NCI-H345 (cell line): ENCODE results near the gene ADCY3.

ENCODE experiments used
- DNase-seq: peaks from one replicate; lab custom pipeline; 2025; lab: John Stamatoyannopoulos, UW

The ADCY3 gene

GRCh38 chr2:24925815-24926214 is 5.8 kb upstream of the ADCY3 start:
- DNase-seq, result no peak

- no peak for DNase-seq
Observed at GRCh38 chr2:24924732-24925131, 4.7 kb upstream of the ADCY3 start.

DNA sequence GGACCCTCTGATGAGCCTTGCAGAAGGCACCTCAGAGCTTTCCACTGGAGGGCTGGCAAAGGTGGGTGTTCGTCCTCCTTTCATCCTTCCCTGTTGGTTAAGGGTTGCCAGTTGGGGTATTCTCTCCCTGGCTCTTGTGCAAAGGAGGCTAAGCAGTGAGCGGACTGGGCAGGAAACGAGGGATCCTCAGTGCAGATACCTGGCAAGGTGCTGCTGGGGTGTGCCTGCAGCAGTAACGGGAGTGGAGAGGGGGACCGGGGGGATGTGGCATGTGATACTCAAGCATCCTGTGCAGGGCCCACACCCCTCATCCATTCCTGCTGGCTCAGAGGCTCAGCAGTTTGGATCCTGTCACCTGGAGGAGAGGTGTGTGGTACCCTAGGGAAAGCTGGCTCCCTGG is 4.2 kb upstream of the ADCY3 start:
- no peak for DNase-seq

- no peak for DNase-seq
Observed at GRCh38 chr2:24923106-24923505, 3.1 kb upstream of the ADCY3 start.

- no peak for DNase-seq
Observed at GRCh38 chr2:24922556-24922955, 2.5 kb upstream of the ADCY3 start.

DNA sequence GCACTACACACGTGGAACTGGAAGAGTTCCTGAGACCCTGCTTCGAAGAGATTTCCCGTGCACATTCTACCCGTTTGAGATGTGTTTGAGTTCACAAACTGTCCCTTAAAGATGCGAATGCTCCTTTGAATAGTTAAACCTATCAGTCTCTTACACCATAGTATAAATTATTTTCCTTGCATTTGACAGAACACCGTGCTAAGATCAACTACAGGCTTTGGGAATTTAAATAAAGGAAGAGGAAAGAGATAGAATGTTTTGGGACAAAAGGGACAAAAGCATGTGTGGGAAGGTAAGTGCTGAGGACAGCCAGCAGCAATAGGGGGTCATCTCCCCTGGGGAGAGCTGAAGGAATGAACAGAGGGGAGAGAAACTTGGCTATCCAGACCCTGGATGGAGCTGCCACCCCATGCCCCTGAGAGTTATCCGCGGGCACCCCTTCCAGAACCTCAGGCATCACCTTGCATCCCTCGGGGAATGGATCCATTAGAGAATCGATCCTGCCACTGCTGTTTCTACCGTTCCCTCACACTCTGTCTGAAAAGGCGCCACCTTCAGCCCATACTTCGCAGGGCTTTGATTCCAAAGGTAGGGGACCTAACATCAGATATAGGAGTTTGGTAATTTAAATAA is 888 bp upstream of the ADCY3 start:
- peak; percentile 43 for DNase-seq

- peak; percentile 64 for DNase-seq
Observed at GRCh38 chr2:24919506-24920097, 435 bp downstream of the ADCY3 start.

- peak; percentile 36 for DNase-seq
Observed at GRCh38 chr2:24919037-24919505, 966 bp downstream of the ADCY3 start.

DNA sequence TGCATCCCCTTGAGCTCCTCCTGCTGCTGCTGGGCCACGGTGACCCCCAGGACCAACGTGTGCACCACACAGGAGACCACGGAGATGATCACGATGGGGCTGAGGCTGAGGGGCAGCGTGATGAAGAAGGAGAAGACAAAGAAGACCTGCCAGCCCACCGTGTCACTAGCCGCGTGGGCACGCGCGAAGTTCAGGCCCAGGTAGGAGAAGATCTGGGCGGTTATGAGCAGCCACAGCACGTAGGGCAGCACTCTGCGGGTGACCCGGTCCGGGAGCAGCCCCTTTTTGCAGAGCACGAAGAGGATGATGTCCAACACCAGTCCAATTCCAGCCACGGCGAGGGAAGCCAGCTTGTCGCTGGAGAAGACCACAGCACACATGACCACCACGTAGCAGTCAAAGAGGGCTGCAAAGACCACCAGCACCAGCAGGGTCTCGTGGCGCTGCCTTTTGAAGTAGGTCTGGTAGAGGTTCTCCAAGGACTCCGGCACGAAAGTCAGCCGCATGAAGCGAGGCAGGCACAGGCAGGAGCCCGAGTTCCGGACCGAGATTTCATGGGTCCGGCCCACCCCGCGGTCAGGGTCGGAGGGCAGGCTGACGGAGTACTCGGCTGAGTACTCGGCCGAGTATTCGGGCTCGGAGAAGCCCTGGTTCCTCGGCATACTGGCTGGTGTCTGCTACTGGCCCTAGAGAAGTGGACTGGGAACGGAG is 1.6 kb downstream of the ADCY3 start:
- DNase-seq, result no peak

- DNase-seq, result no peak
Observed at GRCh38 chr2:24917731-24918325, 2.2 kb downstream of the ADCY3 start.

- DNase-seq, result no peak
Observed at GRCh38 chr2:24917086-24917485, 3.0 kb downstream of the ADCY3 start.

GRCh38 chr2:24915796-24916195 is 4.2 kb downstream of the ADCY3 start:
- DNase-seq, result no peak

GRCh38 chr2:24915175-24915574 is 4.9 kb downstream of the ADCY3 start:
- no peak for DNase-seq

GRCh38 chr2:24914713-24915112 is 5.3 kb downstream of the ADCY3 start:
- DNase-seq, result no peak

- no peak for DNase-seq
Observed at GRCh38 chr2:24913911-24914310, 6.1 kb downstream of the ADCY3 start.

DNA sequence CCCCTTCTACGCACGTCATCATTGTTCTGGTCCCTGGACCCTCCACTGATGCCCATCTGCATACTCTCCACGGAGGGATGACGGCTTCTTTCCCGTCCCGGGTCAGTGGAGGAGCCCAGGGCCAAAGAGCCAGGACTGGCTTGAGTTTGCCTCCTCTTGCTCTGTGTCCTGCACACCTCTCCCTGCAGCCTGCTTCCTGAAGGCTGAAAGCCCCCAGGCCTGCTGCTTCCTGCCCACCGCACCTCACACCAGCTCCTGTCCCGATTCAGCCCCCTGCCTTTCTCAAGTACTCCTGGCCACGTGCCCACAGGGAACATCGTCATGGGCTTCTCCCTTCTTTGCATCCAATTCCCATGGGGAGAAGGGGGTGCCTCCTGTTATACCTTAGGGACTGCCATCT is 7.1 kb downstream of the ADCY3 start:
- no peak for DNase-seq

DNA sequence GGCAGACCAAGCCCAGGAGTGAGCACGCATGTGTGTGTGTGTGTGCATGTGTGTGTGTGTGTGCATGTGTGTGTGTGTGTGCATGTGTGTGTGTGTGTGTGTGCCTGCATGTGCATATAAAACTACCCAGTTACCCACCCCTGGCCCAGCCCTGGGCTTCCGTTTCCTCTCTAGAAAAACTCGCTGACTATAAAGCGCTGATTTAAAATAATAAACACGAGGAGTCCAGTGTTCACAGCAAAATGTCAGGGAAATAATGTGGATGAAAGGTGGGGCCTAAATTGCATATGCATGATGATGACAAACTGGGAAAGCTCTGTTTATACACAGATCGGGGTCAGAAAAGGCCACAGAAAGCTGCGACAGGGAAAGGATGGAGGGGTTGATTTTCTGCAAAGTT is 7.5 kb downstream of the ADCY3 start:
- DNase-seq, result no peak

DNA sequence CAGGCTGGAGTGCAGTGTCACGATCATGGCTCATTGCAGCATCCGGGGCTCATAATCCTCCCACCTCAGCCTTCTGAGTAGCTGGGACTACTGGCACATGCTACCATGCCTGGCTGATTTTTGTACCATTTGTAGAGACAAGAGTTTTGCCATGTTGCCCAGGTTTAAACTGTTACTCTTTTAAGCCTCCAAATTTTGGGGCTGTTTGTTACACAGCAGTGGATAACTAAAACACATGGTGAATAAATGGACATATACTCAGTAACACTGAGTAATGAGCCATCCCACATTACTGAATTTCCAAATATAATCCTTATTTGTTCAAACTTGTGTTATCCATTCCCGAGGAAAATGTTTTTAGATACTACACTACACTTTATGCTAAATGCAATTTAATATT is 9.8 kb downstream of the ADCY3 start:
- no peak for DNase-seq

- DNase-seq, result no peak
Observed at GRCh38 chr2:24909555-24910177, 10.4 kb downstream of the ADCY3 start.

- DNase-seq, result no peak
Observed at GRCh38 chr2:24908461-24908901, 11.6 kb downstream of the ADCY3 start.

DNA sequence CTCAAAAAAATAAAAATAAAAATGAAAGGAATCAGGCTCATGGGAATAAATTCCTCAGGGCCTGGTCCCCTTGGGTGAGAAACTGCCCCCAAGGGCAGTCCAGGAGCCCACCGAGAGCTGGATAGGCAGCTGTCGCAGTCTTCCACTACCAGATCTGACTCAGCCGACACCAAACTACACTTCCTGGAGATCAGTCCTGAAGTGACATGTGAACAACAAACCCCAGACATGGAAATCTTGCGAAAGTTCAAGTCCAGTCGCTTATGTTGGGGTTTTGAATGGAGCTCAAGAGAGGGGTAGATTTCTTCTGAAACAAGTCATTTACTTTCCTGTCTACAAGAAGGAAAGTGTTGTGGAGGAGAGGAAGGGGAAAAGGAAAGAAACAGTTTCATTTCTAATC is 12.9 kb downstream of the ADCY3 start:
- no peak for DNase-seq

- no peak for DNase-seq
Observed at GRCh38 chr2:24906466-24906865, 13.6 kb downstream of the ADCY3 start.
